SK-N-DZ (cell line): Measurements from ENCODE around the gene TSPAN14. TPM values are rescaled to one million over a fixed set of nuclear protein-coding genes. Genes with fewer than 3 reads are reported as not detected.
"Not testable (repeated sequence)": the region's sequence is repeated elsewhere in the genome, so short reads cannot be mapped to it uniquely, and the experiment has no call there.

Source experiments
- DNase-seq: peaks from one replicate; pipeline ENCODE4 v3.0.0-alpha.2; 2015; ENCODE audit warnings: low spot score
- polyA plus RNA-seq, 2 experiments: library from polyadenylated mRNA; depleted of rRNA; stranded (reverse); fragments of >200 nt; gene quantifications; 2 replicates each; pipeline ENCODE4 v1.2.3, GENCODE V29; 2014

Gene TSPAN14, protein sequence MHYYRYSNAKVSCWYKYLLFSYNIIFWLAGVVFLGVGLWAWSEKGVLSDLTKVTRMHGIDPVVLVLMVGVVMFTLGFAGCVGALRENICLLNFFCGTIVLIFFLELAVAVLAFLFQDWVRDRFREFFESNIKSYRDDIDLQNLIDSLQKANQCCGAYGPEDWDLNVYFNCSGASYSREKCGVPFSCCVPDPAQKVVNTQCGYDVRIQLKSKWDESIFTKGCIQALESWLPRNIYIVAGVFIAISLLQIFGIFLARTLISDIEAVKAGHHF
- 34.6 and 36.3 TPM in 2 replicates for polyA plus RNA-seq (2014; cell fraction: cytosol; rRNA removed)
- 16.0 and 16.4 TPM in 2 replicates for polyA plus RNA-seq (2014; cell fraction: nucleus; rRNA removed)

DNA sequence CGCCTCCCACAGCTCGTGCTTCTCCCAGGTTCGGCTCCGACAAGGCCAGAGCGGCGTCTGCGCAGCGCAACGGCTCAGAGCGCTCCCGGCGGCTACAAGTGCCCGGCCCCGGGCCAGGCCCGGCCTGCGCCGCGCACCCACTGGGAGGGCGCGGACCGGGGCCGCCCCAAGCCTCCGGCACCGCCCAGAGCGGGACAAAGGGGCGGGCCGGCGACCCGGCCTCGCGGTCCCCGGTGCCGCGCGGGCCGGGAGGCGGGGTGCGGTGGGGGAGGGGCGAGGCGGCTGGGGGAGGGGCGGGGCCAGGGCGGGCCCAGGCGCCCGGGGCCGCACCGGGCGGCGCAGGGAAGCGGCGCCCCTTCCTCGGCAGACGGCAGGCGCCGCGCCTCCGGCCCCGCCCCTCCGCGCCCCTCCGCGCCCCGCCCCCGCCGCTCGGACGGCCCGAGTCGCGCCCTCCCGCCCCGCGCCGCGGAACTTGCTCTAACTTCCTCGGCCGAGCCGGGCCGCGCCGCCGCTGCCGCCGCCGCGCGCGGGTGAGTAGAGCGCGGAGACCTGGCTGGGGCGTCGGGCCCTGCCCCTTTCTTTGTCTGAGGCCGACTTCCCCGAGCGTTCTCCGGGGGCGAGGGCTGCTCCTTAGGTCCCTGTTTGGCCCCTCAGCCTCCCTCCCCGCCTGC, at the start of gene TSPAN14:
Gene TSPAN14, plus strand, starts transcription at position 469 of the 671 bp plus-strand sequence. CDS start 34,924 bp downstream, outside the sequence.
- DNase-seq, result peak; percentile 76

DNA sequence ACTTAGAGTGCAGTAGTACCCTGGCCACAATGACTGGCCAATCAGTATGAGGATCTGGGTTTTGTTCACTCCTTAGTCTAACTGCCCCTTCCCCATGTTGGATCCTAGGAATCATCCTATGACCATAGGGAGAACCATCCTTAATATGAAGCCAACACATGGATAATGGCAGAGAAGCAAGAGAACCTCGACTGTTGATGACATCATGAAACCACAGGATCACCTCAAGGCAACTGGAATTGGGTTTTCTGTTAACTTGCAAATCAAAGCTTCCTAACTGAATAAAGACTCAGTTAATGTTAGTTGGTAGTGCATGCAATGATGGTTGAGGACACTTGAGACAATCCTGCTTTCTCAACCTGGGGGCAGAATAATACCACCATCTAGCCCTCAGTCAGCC, 49.1 kb upstream of the TSPAN14 start:
- no peak for DNase-seq

DNA sequence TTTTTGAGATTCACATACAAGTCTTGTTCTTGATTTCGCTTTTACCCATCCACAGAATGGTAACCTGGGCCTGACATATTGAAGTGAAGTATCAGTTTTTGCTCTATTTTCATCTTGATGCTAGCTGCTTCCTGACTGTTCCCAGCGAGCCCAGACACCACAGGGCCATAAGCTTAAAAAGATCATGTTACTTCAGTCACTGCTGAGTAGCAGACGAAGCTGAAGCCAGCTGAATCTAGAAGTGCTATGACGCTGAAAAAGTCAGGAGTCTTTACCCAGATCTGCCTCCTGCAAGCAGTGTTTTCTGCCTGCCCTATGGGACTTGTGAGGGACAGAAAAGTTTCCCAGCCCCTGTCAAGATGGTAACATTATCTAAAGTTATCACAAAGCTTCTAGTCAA, 48.5 kb upstream of the TSPAN14 start:
- no peak for DNase-seq

DNA sequence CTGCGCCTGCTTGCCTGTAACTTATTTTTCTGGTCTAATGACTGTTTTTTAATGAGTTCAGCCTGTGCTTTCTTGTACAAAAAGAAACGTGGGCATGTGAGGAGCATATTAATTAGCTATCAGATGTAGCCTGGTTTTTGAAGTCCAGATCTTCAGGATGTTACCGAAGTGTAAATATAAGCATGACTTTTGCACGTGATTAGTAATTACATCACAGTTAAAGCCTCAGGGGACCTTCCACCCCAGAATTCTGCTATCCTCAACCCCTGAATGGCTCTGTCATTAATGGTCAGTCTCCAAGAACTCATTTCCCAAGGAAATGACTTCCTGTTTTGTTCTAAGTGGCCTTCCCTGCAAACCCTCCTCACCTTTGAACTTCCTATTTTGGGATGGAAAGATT, 47.9 kb upstream of the TSPAN14 start:
- no peak for DNase-seq

DNA sequence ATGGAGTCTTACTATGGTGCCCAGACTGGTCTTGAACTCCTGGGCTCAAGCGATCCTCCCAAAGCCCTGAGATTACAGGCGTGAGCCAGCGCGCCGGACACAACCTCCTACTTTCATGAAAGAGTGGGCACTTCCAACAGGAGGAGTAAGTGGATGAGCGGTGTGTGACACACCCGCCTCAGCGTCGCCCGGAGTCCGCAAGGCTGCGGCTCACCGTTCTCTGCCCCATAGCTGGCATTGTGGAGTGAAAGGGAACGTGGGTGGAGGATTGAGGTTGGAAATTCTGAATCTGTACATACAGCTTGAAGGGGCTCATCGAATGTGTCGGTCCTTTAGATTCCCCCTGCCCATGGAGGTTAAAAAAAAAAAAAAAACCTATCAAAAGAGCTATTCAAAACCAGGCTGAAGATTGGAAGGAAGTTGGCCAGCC, 46.3 kb upstream of the TSPAN14 start:
- no peak for DNase-seq

DNA sequence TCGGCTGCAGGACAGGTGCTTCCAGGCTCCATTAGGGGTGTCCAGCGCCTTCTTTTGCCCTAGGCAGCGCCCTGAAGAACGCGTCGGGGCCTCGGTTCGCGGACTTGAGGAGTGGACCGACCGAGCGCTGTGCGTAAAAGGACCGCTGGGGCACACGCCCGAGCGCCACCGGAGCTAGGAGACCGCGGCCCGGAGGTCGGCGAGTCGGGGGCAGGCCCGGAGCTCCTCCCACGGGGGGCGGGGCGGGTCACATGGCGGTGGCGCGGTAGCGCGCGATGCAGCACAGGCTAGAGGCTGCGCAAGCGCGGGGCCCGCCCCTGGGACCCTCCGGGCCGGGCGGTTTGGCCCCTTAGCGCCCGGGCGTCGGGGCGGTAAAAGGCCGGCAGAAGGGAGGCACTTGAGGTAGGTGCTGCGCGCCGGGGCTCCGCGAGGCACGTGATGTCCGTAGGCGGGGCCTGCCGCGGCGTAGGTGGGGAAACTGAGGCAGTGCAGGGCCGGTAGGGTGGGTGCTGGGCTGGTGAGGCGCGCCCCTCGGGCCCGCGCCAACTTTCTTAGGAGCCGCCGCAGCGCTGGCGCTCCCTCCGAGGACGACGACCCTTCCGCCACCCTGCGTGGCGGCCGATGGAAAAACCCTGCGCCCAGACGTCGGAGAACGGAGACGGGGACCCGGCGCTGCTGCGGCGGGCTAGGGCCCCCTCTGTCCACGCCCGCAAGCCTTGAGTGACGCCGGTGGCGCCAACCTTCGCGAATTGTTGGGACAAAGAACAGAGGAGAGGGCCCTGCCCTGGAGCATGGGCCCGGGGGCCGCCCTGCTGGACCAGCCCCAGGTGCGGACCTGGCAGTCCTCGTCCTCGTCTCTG, 45.6 kb upstream of the TSPAN14 start, which contains the start of gene PRXL2A:
Gene PRXL2A, plus strand, starts transcription at position 310 of the 860 bp plus-strand sequence. CDS start 11,917 bp downstream, outside the sequence.
- peak; percentile 82 for DNase-seq

DNA sequence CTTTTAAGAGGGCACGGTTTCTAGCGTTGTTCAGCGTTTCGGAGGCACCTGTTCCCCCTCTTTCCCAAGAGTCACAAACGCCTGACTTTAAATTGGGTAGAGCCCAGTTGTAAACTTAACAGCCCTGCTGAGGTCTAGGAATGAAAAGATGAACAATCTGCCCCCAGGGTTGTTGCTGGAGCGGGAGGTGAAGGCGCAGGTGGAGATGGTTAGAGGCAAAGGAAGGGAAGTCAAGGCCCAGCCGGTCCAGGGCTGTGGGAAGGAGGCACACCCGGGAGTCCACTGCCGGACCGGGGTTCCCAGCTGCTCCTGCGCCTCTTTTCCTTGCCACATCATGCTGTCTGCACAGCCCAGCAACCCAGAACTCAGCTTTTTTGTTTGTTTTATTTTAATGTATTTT, 45.0 kb upstream of the TSPAN14 start:
- no peak for DNase-seq

DNA sequence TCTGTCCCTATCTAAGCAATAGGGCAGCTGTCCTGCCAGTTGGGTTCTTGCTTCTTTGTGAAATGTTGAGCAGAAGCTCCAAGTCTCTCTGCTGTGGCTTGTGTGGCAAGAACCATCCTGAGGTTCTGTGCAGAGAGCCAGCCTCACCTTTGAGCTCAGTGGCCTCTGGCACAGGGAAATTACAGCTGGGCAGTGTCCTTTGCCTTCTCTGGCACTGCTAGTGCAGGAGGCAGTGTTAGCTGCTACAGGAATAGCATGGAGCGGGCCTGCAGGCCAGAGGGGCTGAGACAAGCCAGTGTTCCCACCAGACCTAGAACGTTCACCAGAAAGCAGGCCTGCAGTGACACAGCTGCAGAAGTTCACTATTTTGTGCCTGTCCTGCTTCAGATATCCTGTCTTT, 44.0 kb upstream of the TSPAN14 start:
- DNase-seq, result no peak

DNA sequence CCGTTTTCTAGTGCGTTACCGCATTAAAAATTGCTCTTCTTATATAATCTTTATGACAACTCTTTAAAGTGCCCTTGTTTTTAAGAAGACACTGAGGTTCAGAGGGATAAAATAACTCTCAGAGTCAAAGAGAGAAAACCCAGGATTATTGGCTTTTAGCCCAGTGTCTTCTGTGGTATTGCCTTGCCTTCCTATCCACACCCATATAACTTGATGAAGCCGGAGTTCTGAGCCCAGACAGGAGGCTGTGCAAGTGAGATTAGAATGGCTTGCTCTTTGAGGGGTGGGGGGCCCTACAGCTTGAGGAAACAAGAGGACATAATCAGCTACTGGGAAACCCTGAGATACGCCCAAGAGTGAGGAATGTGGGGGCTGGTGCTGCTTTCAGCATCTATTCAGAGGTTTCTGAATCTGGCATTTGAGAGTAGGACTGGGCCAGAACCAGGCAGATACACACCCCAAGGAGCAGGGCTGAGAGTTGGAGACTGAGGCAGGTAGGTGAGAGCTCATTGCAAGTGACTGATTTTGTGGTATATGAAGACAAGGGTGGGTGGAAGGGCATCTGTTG, 43.4 kb upstream of the TSPAN14 start:
- no peak for DNase-seq

DNA sequence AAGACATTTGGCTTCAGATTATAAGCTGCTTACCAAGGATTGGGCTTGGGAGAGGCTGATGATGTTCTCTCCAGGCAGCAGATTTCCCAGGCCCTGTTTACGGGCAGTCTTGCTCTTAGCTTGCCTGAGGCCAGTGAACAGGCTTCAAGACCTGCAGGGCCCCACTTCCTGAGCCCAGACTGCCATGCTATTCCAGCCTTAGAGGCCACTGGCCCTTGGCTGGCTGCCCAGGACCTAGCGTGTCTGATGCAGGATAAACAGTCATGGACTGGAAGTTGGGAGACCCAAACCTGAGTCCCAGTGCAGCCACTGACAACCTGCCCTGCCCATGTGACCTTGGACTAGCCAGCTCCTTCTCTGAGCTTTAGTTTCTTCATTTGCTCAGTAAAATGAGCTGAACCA, 42.8 kb upstream of the TSPAN14 start:
- no peak for DNase-seq

DNA sequence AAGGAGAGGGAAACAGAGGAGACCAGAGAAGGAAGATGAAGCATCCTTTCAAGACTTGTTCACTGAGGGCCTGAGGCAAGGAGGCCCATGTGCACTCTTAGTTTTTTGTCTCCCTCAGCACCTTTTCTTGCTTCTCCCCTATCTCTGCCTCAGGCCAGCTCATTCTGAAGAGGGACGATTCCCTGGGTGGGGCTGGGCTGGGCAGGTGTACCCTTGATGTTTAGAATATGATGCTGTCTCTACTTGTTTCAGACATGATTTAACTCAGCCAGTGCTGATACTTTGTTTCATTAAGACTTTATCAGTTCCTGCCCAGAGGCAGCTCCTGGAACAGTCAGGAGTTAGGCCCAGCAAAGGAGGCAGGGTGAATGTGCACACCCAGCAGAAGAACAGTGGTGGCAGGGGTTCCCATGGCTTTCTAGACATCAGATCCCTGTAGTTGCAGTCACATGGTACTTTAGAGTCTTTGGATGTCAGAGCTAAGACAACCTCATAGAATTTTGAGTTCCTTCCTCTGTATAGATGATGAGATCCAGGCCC, 42.4 kb upstream of the TSPAN14 start:
- no peak for DNase-seq

DNA sequence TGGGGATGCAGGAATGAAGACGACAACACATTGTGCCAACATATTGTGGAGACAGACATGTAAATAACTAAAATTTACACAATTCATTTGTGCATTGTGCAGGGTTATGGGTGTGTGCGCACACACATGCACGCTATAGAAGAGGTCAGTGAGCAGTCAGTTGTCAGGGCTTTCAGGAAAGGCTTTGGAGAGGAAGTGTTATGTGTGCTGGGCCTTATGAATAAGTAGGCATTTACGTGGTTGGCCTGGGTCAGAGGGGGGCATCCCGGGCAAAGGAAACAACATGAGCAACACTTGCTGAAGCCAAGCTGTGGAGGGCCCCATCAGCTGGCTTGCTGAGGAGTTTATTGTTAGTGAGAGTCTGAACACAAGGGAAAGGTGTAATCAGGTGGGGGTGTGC, 41.6 kb upstream of the TSPAN14 start:
- DNase-seq, result no peak

DNA sequence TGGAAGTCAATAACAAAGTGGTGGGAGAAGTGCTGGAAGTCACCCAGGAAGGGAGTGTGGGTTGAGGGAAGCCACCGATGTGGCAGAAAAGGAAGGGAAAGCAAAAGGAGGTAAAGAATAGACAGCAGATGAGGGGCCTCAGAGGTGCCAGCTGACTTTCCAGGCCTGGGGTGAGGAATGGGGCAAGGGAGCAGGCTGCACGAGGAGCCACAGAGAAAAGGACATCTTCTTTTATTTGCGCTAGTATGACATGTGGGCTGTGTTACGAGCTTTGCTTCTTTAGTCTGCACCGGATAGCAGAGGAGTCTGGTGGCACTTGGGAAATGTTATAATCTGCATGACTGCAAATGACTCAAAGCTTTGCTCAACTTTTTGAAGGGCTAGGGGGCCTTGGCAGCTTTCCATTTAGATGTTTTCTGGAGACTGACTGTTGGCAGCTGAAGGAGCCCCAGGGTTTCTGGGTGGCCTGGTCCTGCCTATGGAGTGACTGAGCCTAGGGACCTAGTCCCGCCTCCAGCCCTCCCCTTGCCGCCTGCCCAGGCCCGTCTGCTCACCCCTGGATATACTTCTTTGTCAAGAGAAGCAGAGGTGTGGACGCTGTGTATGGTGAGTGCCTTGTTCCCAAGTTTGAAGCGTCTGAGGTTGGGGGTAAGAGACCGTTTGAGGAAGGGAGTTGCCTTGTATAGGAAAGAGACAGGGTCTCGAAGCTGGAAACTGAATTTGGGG, 40.7 kb upstream of the TSPAN14 start:
- no peak for DNase-seq

DNA sequence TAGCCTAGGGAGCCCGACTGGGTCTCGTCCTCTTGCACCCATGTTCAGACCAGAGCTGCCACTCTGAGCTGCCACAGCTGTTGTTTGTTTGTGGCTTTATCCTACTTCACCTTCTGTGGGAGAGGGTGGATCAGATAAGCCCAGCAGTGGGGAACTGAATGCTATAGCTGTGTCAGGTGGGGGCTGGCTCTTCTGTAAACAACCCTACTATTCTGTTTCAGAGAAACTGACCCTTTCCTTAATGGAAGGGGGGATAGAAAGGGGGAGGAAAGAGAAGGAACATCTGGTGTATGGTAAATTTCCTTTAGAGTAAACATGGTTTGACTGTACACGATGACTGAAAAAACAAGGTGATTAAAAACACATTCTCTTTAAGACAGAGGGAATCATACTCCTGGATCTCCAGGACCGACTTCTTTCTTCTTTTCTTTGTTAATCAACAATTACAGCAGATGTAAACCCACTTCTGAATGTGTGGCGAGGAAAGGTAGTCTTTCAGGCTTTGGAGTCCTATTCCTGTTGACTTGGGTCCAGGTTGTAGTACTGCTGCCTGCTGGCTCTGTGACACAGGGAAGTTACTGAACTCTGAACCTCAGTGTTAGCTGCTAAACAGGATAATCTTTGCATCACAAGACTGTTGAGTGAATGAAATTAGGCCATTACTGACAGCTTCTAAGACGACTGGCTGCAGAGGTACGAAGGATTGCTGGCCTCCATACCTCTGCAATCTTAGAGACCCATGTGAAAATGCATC, 39.8 kb upstream of the TSPAN14 start:
- DNase-seq, result no peak

DNA sequence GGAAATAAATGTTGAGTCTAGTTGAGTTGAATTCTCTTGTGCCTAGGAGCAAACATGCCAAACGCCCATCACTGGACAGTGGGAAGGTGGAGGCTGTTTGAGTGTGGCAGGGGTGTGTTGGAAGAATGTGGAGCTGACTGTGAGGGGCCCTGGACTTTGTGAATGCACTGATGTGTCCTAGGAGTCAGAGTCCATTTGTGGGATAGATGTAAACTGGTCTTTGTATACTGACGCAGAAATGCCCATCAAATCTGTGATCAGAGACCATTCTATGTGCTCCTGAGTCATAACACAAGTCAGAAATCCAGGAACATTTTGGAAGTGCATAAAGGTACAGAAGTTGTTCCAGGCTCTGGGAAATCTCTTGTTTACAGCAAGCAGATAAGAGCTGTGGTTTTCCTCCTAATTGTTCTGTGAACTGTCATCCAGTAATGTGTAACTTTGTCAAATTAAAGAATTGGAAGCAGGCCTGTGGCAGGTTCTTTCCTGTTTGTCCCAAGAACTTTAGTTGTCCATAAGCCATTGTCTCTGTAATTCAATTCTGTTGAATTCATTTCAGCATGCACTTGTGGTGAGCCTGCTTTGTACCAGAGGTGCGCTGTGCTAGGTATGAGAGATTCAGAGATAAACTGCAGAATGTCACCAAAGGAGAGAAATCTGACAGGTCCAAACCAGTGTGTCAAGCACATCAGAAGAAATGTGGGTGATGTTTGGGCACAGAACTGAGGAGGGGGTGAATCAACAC, 38.2 kb upstream of the TSPAN14 start:
- peak; percentile 74 for DNase-seq

DNA sequence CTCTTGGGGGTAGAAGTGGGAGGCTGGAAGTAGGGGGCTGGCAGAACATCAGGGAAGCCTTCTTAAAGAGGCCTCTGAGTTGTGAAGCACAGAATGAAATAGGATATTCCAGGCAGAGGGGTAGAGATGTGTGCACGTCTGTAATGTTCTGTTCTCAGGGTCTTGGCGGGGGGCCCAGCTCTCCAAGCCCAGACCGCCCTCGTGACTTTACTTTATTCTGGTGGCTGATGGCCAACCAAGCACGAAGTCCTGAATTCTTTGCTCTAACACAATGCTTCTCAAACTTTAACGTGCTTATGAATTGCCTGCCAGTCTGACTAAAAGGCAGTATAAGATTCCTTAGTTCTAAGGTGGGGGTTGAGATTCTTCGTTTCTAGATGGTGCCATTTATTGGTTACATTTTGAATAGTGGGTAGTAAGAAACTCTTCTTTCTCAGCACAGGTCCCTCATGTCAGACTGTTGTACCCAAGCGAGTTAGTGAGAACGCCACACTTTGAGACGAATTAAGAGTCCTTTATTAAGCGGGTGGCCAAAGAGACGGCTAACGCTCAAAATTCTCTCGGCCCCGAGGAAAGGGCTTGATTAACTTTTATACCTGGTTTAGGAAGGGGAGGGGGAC, 37.5 kb upstream of the TSPAN14 start:
- no peak for DNase-seq

DNA sequence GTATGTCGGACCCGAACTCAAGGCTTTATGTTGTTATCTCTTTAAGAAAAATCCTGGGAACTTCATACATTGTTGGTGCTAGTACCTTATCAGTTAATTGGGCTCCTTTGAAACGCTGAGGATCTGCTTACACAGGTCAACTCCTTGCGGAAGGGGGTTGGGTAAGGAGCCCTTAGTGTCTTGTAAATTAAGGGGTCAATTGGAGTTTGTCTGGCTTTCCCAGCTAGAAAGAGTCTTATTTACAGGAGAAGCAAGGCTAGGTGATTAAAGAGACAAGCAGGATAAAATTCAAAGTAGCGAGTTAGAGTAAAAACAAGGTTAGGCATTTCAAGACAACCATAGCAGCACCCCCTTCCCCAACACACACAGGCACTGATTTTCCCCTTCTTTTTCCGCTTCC, 36.9 kb upstream of the TSPAN14 start:
- not testable (repeated sequence) for DNase-seq

DNA sequence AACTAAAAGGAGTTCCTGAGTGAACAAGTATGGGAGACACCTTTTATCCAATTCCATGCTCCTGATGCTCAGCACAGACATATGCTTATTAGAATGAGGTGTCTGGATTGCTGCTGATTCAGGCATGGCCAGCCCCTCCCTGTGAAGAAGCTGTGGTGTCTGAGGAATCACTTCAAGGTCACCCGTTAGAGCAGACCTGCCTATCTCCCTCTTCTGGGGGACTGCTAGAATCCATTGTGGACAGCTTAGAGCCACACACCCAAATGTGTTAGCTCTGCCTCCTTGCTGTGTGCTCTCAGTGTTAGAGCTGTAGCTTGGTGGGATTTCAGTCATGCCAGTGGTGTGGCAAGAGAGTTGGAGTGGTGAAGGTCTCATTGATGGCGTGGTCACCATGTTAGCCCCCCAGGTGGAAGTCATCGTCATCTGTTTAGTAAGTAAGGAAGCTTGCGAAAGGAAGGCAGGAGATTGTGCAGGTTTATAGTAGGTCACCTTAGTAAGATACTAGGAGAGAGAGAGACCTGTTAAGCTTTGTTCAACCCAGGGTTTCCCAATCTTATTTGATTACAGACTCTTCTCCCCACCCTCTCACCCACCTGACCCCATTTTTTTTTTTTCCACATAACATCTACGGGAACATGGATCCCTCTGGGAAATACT, 32.9 kb upstream of the TSPAN14 start:
- no peak for DNase-seq
